HCEC 1CT (cell line): Measurements from ENCODE around the gene MRPL38.

ENCODE experiments used
- DNase-seq: peaks from one replicate; pipeline ENCODE4 v3.0.0-alpha.2; 2017

MRPL38 gene

GRCh38 chr17:75917917-75918445, 13.3 kb upstream of the MRPL38 start:
- DNase-seq: no peak

GRCh38 chr17:75917141-75917916, 12.6 kb upstream of the MRPL38 start:
- DNase-seq: no peak

GRCh38 chr17:75915268-75915667, 10.6 kb upstream of the MRPL38 start:
- DNase-seq: no peak

GRCh38 chr17:75914643-75915267, 10.1 kb upstream of the MRPL38 start:
- DNase-seq: no peak

GRCh38 chr17:75913537-75914210, 9.0 kb upstream of the MRPL38 start:
- DNase-seq: no peak

- no peak for DNase-seq
Observed at GRCh38 chr17:75910699-75911098, 6.0 kb upstream of the MRPL38 start.

GRCh38 chr17:75909812-75910274, 5.2 kb upstream of the MRPL38 start:
- DNase-seq: no peak

GRCh38 chr17:75909051-75909811, 4.5 kb upstream of the MRPL38 start:
- DNase-seq: no peak

GRCh38 chr17:75908201-75908600, 3.5 kb upstream of the MRPL38 start:
- DNase-seq: no peak

- DNase-seq: no peak
Observed at GRCh38 chr17:75906143-75906884, 1.6 kb upstream of the MRPL38 start.

GRCh38 chr17:75902406-75902805, 2.3 kb downstream of the MRPL38 start:
- DNase-seq: no peak

- no peak for DNase-seq
Observed at GRCh38 chr17:75901727-75902126, 3.0 kb downstream of the MRPL38 start.

GRCh38 chr17:75900691-75901533, 3.8 kb downstream of the MRPL38 start:
- DNase-seq: no peak

GRCh38 chr17:75899767-75900468, 4.8 kb downstream of the MRPL38 start:
- DNase-seq: no peak

- no peak for DNase-seq
Observed at GRCh38 chr17:75899353-75899752, 5.3 kb downstream of the MRPL38 start.

- no peak for DNase-seq
Observed at GRCh38 chr17:75898791-75899190, 5.9 kb downstream of the MRPL38 start.

GRCh38 chr17:75898065-75898464, 6.6 kb downstream of the MRPL38 start:
- no peak for DNase-seq

- DNase-seq: no peak
Observed at GRCh38 chr17:75897160-75898019, 7.3 kb downstream of the MRPL38 start.

GRCh38 chr17:75896415-75897159, 8.1 kb downstream of the MRPL38 start, which contains the start of gene TRIM65:
Gene TRIM65, minus strand, starts transcription at chr17:75896951. Its CDS starts 14 bp downstream, at chr17:75896937.
- DNase-seq: peak; percentile 78
